SH-SY5Y (cell line): ENCODE data around the gene HSPG2.

Source experiments
- GATA2 ChIP-seq: IDR thresholded peaks from 2 replicates; pipeline ENCODE4 v1.6.1; 2011; ENCODE audit warnings: mild to moderate bottlenecking, low read depth, low read length
- GATA3 ChIP-seq: IDR thresholded peaks from 2 replicates; pipeline ENCODE4 v1.6.1; 2011; ENCODE audit warnings: low read depth, mild to moderate bottlenecking, low read length, moderate library complexity

HSPG2 gene

DNA sequence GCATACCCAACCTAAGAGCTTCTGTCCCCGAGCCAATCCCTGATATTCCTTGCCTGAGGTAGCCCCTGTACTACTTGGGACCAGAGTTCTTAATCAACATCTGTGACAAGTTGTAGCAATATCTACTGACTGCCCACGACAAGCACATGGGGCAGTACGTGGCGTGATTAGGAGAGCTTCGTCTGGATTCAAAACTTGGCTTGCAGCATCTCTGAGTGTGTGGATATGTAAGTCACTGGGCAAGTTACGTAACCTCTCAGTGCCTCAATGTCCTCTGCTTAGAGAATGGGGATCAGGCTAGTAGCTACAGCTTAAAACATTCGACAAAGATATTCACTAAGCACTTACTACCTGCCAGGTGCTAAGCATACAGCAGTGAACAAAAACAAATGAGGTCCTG, 5.0 kb downstream of the HSPG2 start:
- TF ChIP-seq GATA2 (no peak), GATA3 (no peak)

DNA sequence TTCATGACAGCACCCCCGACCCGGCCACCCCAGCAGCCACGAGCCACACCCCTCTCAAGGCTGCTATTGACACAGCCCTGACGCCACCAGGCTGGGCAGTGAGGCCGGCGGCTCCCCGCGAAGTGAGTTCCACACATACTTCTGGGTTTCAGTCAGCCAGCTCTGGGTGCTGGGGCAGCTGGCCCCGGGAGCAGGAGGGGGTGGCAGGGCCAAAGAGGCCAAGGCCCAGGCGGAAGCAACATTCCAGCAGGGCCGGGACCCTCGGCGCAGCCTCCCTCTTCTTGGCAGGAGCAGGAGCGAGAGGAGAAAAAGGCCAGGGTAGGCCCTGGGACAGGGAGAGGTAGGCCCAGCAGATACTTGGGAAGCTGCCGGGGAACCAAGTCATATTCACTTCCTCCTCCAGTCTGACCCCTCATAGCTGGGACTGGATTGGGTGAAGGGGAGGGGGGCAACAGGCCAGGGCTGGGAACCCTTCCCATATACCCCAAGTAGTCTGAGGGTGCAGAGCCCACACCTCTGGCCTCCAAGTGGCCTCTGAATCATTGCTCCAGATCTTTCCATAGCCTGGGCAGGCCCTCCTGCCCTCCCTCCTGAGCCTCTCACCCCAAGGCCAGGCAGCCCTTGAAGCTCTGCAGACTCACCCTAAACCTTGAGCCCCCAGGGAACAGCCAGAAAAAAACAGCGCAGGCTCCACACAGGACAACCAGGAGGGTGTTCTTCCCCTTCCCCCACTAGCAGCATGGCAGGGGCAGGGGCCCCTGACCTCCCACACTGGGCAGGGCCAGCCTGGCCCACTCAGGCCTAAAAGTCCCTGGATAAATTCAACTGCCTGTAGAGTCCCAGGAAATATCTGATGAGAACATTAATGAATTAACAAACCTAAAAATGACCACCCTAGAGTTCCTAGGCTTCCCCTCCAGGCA, 5.7 kb downstream of the HSPG2 start:
- no peak for TF ChIP-seq GATA3
- no peak for TF ChIP-seq GATA2

DNA sequence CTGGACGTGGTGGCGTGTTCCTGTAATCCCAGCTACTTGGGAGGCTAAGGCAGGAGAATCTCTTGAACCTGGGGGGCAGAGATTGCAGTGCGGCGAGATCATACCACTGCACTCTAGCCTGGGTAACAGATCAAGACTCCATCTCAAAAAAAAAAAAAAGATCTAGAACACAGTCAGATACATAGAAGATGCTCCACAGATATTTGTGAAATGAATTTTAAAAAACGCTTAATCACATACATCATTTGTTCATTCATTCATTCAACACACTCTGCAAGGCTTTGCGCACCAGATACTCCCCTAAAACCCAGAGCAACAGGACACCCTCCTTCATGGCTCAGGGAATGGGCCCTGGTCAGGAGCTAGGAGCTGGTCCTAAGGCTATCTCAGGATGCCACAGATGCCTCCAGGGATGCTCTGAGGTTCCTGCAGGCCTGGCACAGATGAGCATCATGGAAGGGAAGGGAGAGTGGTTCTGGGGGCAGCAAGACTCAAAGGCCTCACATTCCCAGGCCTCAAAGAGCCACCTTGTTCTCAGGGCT, 6.4 kb downstream of the HSPG2 start:
- no peak for TF ChIP-seq GATA3
- no peak for TF ChIP-seq GATA2

GRCh38 chr1:21930080-21930571, 7.0 kb downstream of the HSPG2 start:
- TF ChIP-seq GATA3 (no peak), GATA2 (no peak)

GRCh38 chr1:21927533-21928237, 9.4 kb downstream of the HSPG2 start:
- TF ChIP-seq GATA3 (no peak), GATA2 (no peak)

DNA sequence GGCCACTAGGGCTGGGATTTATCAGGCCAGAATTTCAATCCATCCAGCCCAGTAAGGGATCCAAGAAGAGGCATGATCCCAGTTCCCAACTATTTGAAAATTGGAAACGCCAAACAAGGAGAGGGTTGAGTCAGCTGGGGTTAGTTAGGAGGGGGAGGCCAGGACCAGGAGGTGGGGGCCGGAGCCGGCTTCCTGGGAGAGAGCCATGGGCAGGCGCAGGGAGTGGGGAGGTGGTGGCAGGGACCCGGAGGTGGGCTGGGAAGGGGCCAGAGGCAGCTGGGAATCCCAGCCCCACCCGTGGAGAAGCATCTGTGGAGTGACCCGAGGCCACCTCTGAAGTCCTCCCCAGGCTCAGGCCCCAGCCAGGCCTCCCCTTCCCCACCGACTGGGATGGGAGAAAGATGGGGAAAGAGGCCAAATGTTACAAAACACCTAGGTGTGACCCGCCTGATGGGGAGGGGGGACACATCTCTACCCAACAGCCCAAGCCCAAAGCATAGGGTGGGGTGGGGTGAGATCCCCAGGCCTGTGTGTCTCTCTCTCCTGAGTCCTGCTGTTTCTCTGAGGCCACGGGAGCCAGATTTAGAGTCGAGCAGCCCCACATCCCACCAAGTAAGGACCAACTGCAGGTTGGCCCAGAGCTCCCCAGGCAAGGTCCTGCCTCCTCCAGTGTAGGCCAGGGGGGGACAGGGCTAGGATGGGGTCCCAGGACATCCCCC, 10.1 kb downstream of the HSPG2 start:
- TF ChIP-seq GATA2 (no peak), GATA3 (no peak)

GRCh38 chr1:21926065-21926464, 11.0 kb downstream of the HSPG2 start:
- no peak for TF ChIP-seq GATA3
- TF ChIP-seq GATA2 = no peak

DNA sequence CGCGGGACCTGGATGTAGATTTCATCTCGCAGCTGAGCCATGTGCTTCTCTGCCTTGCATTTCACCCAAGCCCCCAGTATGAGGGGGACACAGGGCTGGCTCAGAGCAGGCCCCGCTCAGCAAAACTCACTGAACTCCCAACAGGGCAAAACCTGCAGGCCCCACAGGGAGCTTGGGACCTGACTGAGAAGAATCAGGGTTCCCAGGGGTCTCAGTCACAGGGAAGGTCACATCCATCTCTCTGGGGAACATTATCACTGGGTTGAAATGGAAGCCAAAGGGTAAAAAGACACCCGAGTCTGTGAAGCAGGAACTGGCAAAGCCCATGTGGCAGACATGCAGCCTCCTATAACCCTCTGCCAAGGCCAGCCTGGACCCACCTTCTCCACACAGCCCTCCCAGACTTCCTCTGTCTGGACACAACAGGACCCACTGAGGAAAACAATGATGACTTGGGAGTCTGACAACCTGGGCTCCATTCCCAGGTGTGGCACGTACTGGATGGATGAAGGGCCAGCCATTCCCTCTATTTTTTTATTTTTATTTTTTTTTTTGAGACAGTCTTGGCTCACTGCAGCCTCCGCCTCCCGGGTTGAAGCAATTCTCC, 11.7 kb downstream of the HSPG2 start:
- TF ChIP-seq GATA3 (no peak), GATA2 (no peak)

- no peak for TF ChIP-seq GATA3
- TF ChIP-seq GATA2 = no peak
Observed at GRCh38 chr1:21924503-21925005, 12.6 kb downstream of the HSPG2 start.

DNA sequence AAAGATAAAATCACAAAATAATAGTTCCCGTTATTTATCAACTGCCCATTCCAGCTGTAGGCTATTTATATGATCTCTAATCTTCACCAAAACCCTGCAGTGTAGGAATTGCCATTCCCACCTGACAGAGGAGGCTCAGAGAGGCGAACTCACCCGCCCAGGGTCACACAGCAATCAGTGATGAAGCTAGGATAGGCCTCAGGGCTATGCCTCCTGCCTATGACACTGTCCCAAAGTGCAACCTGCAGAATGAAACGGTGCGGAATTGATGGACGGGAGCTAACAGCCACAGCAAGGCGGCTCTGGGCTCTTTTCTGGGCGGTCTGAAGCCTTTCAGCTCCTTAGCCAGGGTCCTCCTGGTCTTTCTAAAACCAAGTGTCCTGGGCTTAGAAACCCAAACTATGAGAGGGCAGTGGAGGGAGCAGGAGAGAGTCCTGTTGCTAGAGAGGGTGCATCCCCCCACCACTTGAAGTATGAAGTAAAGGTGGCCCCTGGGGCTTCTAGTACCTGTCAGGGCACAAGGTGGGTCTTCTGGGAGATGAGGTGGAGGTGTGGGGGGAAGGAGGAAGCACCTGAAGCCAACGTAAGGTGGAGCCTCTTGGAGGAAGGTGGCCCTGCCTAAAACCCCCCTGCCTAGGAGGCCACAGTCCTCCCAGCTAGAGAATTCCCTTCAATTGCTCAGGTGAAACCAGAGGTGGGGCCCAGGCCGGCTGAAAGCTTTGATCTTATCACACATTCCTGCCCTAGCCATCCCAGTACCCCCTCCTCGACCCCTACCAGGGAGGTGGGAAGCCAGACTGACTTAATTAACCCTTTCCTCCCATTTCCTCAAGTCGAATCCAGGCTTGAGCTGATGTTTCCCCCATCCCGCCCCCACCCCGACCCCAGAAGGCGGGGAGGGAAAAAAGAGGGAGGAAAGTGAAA, 14.8 kb downstream of the HSPG2 start:
- no peak for TF ChIP-seq GATA2
- TF ChIP-seq GATA3 = no peak

DNA sequence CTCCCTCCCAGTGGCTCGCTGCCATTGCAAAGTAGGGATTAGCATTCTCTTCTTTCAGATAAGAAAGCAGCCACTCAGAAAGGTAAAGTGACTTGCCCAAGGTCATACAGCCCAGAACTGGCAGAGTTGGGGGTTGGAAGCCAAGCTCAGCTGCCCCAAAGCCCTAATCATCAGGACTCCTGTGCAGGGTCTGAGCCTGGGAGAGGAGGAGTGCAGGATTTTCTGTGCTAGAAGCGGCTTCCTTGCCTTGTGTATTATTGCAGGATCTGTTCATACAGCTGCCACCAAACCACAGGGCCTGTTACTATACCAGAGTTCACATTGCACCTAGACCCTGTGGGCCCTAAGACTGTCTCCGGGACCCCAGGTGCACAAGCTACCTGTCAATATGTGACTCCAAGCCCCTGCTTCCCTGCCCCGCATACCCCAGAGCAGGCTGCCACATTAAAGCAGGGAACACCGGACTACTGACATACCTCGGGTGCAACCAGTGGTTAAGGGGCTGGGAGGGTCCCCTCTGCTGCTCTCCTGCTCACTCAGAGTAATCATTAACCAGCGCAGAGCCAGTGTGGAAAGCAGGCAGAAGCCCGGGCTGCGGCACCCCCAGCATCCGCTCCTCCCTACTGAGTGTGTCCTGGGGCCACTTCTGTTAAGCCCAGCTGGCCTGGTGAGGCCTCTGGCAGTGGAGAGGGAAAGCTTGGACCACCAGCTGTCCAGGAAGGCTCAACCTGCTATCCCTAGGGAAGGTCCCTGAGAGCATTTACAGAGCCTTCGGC, 15.8 kb downstream of the HSPG2 start:
- TF ChIP-seq GATA3 (no peak), GATA2 (no peak)

DNA sequence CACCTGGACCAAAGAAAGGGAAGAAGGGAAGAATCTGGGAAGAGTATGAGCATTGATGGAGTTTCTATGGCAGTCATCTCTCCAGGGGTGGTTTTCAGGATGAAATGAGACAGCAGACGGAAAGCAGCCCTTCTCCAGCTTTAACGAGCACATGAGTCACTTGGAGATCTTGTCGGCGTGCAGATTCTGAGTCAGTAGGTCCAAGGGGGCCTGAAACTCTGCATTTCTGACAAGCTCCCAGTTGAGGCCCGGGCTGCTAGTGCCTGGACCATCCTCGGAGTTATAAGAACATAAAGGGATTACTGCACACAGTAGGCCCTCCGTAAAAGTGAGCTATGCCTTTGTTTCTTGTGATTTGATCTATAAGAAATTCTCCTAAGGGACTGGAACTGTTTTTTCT, 17.6 kb downstream of the HSPG2 start:
- TF ChIP-seq GATA2 (no peak), GATA3 (no peak)

DNA sequence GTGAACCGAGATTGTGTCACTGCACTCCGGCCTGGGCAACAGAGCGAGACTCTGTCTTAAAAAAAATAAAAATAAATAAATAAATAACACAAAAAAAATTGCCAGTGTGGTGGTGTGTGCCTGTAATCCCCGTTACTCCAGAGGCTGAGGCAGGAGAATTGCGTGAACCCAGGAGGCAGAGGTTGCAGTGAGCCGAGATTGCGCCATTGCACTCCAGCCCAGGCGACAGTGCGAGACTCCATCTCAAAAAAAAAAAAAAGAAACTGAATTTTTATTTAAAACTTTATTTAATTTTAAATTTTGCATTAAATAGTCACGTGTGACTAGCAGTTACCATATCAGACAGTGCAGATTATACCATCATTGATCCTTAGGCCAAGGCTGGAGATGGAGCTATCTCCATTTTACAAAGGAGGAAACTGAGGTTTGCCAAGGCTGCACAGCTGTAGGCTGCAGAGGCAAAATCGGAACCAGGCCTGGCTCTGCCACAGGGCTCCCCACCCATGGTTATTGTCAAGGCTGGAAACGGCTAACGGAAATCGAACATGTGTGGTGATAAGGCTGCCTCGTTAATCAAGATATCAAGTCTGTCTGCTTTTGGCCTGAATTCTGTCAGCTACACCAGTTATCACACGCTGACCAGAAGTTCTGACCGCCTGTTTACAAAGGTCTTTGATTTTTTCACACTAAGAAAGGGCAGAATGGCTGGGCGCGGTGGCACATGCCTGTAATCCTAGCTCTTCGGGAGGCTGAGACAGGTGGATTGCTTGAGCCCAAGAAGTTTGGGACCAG, 20.5 kb downstream of the HSPG2 start:
- TF ChIP-seq GATA3 (no peak), GATA2 (peak; percentile 80)
